Measurements from ENCODE around the gene RBM4B.

Gene RBM4B

GRCh38 chr11:66677599-66678375 is at the start of gene RBM4B:
Gene RBM4B, minus strand, starts transcription at chr11:66677887. Its CDS starts 808 bp downstream, at chr11:66677079.
- peak; percentile 84 for TF ChIP-seq MAX (IDR thresholded peaks at IDR 0.05)
- no peak for TF ChIP-seq NFIC (IDR thresholded peaks at IDR 0.05)
- TF ChIP-seq USF1 (IDR thresholded peaks at IDR 0.05) = no peak
- peak; percentile 60 for TF ChIP-seq CREB1 (IDR thresholded peaks at IDR 0.05; ENCODE audit: low read depth)
- no peak for TF ChIP-seq REST (IDR thresholded peaks at IDR 0.05; ENCODE audit: low read depth)
- TF ChIP-seq TEAD4 (IDR thresholded peaks at IDR 0.05) = peak; percentile 29; the same call in 1 of the 2 replicates
- TF ChIP-seq TAF1 (IDR thresholded peaks at IDR 0.05; ENCODE audit: low read depth) = peak; percentile 75
- TF ChIP-seq TCF12 (IDR thresholded peaks at IDR 0.05; ENCODE audit: low read depth) = no peak
- TF ChIP-seq ZBTB7A (IDR thresholded peaks at IDR 0.05; ENCODE audit: low read depth) = peak; percentile 84
- no peak for TF ChIP-seq CEBPB (IDR thresholded peaks at IDR 0.05)
- no peak for TF ChIP-seq FOXM1 (IDR thresholded peaks at IDR 0.05; ENCODE audit: borderline replicate concordance, low read depth)
- TF ChIP-seq EP300 (IDR thresholded peaks at IDR 0.05; ENCODE audit: borderline replicate concordance) = 0 out of 2 replicates have a peak, but pooled peaks have one; percentile 38
- 0 out of 2 replicates have a peak, but pooled peaks have one; percentile 10 for TF ChIP-seq EGR1 (IDR thresholded peaks at IDR 0.05)
- no peak for TF ChIP-seq RAD21 (IDR thresholded peaks at IDR 0.05; ENCODE audit: low read depth)
- TF ChIP-seq YY1 (IDR thresholded peaks at IDR 0.05; ENCODE audit: low read depth) = peak; percentile 92

- TF ChIP-seq EGR1 (IDR thresholded peaks at IDR 0.05) = no peak
- no peak for TF ChIP-seq TEAD4 (IDR thresholded peaks at IDR 0.05)
- TF ChIP-seq REST (IDR thresholded peaks at IDR 0.05; ENCODE audit: low read depth) = no peak
- TF ChIP-seq MAX (IDR thresholded peaks at IDR 0.05) = no peak
- no peak for TF ChIP-seq USF1 (IDR thresholded peaks at IDR 0.05)
- TF ChIP-seq TAF1 (IDR thresholded peaks at IDR 0.05; ENCODE audit: low read depth) = no peak
- TF ChIP-seq CREB1 (IDR thresholded peaks at IDR 0.05; ENCODE audit: low read depth) = no peak
- TF ChIP-seq ZBTB7A (IDR thresholded peaks at IDR 0.05; ENCODE audit: low read depth) = no peak
- TF ChIP-seq NFIC (IDR thresholded peaks at IDR 0.05) = no peak
- no peak for TF ChIP-seq YY1 (IDR thresholded peaks at IDR 0.05; ENCODE audit: low read depth)
Measured at GRCh38 chr11:66725647-66726046, 48.0 kb upstream of the RBM4B start.

GRCh38 chr11:66725114-66725513 is 47.4 kb upstream of the RBM4B start:
- TF ChIP-seq CREB1 (IDR thresholded peaks at IDR 0.05; ENCODE audit: low read depth) = no peak
- TF ChIP-seq ZBTB7A (IDR thresholded peaks at IDR 0.05; ENCODE audit: low read depth) = no peak
- TF ChIP-seq RAD21 (IDR thresholded peaks at IDR 0.05; ENCODE audit: low read depth) = no peak
- no peak for TF ChIP-seq REST (IDR thresholded peaks at IDR 0.05; ENCODE audit: low read depth)
- no peak for TF ChIP-seq FOXM1 (IDR thresholded peaks at IDR 0.05; ENCODE audit: borderline replicate concordance, low read depth)
- no peak for TF ChIP-seq EGR1 (IDR thresholded peaks at IDR 0.05)
- TF ChIP-seq CEBPB (IDR thresholded peaks at IDR 0.05) = no peak
- TF ChIP-seq NFIC (IDR thresholded peaks at IDR 0.05) = no peak
- no peak for TF ChIP-seq TCF12 (IDR thresholded peaks at IDR 0.05; ENCODE audit: low read depth)
- TF ChIP-seq EP300 (IDR thresholded peaks at IDR 0.05; ENCODE audit: borderline replicate concordance) = no peak
- no peak for TF ChIP-seq MAX (IDR thresholded peaks at IDR 0.05)
- no peak for TF ChIP-seq USF1 (IDR thresholded peaks at IDR 0.05)
- no peak for TF ChIP-seq TEAD4 (IDR thresholded peaks at IDR 0.05)
- TF ChIP-seq TAF1 (IDR thresholded peaks at IDR 0.05; ENCODE audit: low read depth) = no peak
- TF ChIP-seq YY1 (IDR thresholded peaks at IDR 0.05; ENCODE audit: low read depth) = no peak

Measured in Ishikawa (cell line).